H1 (cell line): Measurements from ENCODE around the gene KIF27. TPM values are rescaled to one million over a fixed set of nuclear protein-coding genes. Genes with fewer than 3 reads are reported as not detected.

Experiments
- CTCF ChIA-PET: fragments of 300-600 bp; sonication (Branson Sonifier 250); formaldehyde crosslinking; loops from one replicate; lab custom pipeline; 2021; ENCODE audit not compliant: partially characterized antibody; lab: Charles Lee
- POLR2A ChIA-PET: fragments of 300-600 bp; sonication (Branson Sonifier 250); formaldehyde crosslinking; loops from one replicate; lab custom pipeline; 2021; ENCODE audit warnings: inconsistent platforms; ENCODE audit not compliant: partially characterized antibody; lab: Charles Lee
- DNase-seq, 2 experiments: peaks; one replicate each; pipeline versions ENCODE4 v3.0.0 to v3.0.0-alpha.2; 2010 to 2022; ENCODE audit warnings: low spot score in 2 of 2, low read depth in 1 of 2, mixed read lengths in 1 of 2
- FAIRE-seq: peaks from 2 replicates; lab custom pipeline; 2011; peaks lifted over from hg19 to GRCh38; lab: Jason Lieb, UNC
- H2AFZ ChIP-seq: 2 replicates; pipeline ENCODE4 v1.8.1; 2012; ENCODE audit warnings: low read length, inconsistent platforms
- H2AK5ac ChIP-seq: 2 replicates; pipeline ENCODE4 v1.6.1; 2013; ENCODE audit warnings: low read depth, low read length
- H2BK120ac ChIP-seq: replicated peaks from 2 replicates; pipeline ENCODE3; 2013; ENCODE audit warnings: low read depth, low read length, inconsistent platforms
- H2BK12ac ChIP-seq: 2 replicates; pipeline ENCODE4 v1.6.1; 2013; ENCODE audit warnings: low read depth, low read length
- H2BK15ac ChIP-seq: 2 replicates; pipeline ENCODE4 v1.6.1; 2013; ENCODE audit warnings: low read length
- H2BK20ac ChIP-seq: 2 replicates; pipeline ENCODE4 v1.6.1; 2013; ENCODE audit warnings: low read length
- H2BK5ac ChIP-seq: 2 replicates; pipeline ENCODE4 v1.6.1; 2013; ENCODE audit warnings: low read depth, low read length
- H3K14ac ChIP-seq: 2 replicates; pipeline ENCODE4 v1.6.1; 2013; ENCODE audit warnings: inconsistent platforms; ENCODE audit not compliant: insufficient read length
- H3K18ac ChIP-seq: 2 replicates; pipeline ENCODE4 v1.6.1; 2013; ENCODE audit warnings: low read length; ENCODE audit errors: extremely low read depth
- H3K23ac ChIP-seq: 2 replicates; pipeline ENCODE4 v1.6.1; 2013; ENCODE audit warnings: inconsistent platforms; ENCODE audit not compliant: insufficient read length
- H3K23me2 ChIP-seq: 2 replicates; pipeline ENCODE4 v1.6.1; 2013; ENCODE audit warnings: low read depth, low read length
- H3K27ac ChIP-seq: 2 replicates; pipeline ENCODE4 v1.6.1; 2011; ENCODE audit warnings: low read depth, low read length, inconsistent platforms
- H3K27me3 ChIP-seq, 4 experiments: replicated peaks in 1 of 4; 1 replicate in 1 of 4; 2 replicates in 3 of 4; pipeline versions ENCODE4 v1.6.1 to v1.8.1; 2011 to 2013; ENCODE audit warnings: low read length in 3 of 4, mild to moderate bottlenecking in 3 of 4, inconsistent platforms in 2 of 4, mixed read lengths in 2 of 4, moderate library complexity in 1 of 4; ENCODE audit not compliant: control insufficient read depth in 3 of 4, insufficient read depth in 3 of 4; ENCODE audit errors: extremely low read depth in 1 of 4
- H3K36me3 ChIP-seq, 4 experiments: 2 replicates each; pipeline versions ENCODE4 v1.6.1 to v1.8.1; 2011 to 2013; ENCODE audit warnings: mild to moderate bottlenecking in 4 of 4, low read length in 3 of 4, moderate library complexity in 2 of 4, control low read depth in 1 of 4, inconsistent platforms in 1 of 4; ENCODE audit not compliant: insufficient read depth in 4 of 4, control insufficient read depth in 2 of 4
- H3K4ac ChIP-seq: replicated peaks from 2 replicates; pipeline ENCODE3; 2013; ENCODE audit warnings: low read length, low read depth, mixed read lengths, inconsistent platforms; ENCODE audit not compliant: insufficient read length
- H3K4me1 ChIP-seq, 4 experiments: replicated peaks in 1 of 4; 1 replicate in 1 of 4; 2 replicates in 3 of 4; pipeline versions ENCODE4 v1.6.1 to v1.8.1; 2011 to 2013; ENCODE audit warnings: low read length in 3 of 4, inconsistent platforms in 2 of 4, mixed read lengths in 1 of 4; ENCODE audit not compliant: insufficient read depth in 4 of 4, control insufficient read depth in 3 of 4
- H3K4me2 ChIP-seq, 2 experiments: 2 replicates each; pipeline versions ENCODE4 v1.6.1 to v1.8.1; 2011 to 2013; ENCODE audit warnings: low read depth in 2 of 2, low read length in 2 of 2, control low read depth in 1 of 2, inconsistent platforms in 1 of 2, mild to moderate bottlenecking in 1 of 2; ENCODE audit not compliant: insufficient read depth in 1 of 2
- H3K4me3 ChIP-seq, 4 experiments: fragments of 200-600, 300-600 bp in 1 of 4; sonication (generic), shearing (Covaris generic), sonication (Bioruptor Twin) in 1 of 4; 2 replicates each; pipeline versions ENCODE4 v1.5.1 to v1.8.1; 2011 to 2016; ENCODE audit warnings: low read length in 4 of 4, low read depth in 3 of 4, control low read depth in 2 of 4, inconsistent platforms in 2 of 4, mild to moderate bottlenecking in 2 of 4, mixed read lengths in 1 of 4, moderate library complexity in 1 of 4; ENCODE audit not compliant: insufficient read depth in 2 of 4; ENCODE audit errors: extremely low read depth in 1 of 4
- H3K56ac ChIP-seq: replicated peaks from 2 replicates; pipeline ENCODE3; 2013; ENCODE audit warnings: low read depth, mild to moderate bottlenecking, mixed read lengths, low read length, inconsistent platforms; ENCODE audit not compliant: insufficient read length
- H3K79me1 ChIP-seq: 2 replicates; pipeline ENCODE4 v1.6.1; 2013; ENCODE audit warnings: low read depth, low read length, control low read depth
- H3K79me2 ChIP-seq, 2 experiments: 2 replicates each; pipeline versions ENCODE4 v1.6.1 to v1.8.1; 2012 to 2013; ENCODE audit warnings: low read length in 2 of 2, mild to moderate bottlenecking in 2 of 2, inconsistent platforms in 1 of 2; ENCODE audit not compliant: insufficient read depth in 2 of 2, control insufficient read depth in 1 of 2
- H3K9ac ChIP-seq, 4 experiments: replicated peaks in 1 of 4; 1 replicate in 1 of 4; 2 replicates in 3 of 4; pipeline versions ENCODE4 v1.6.1 to v1.8.1; 2011 to 2013; ENCODE audit warnings: low read depth in 3 of 4, low read length in 3 of 4, control low read depth in 2 of 4, mild to moderate bottlenecking in 2 of 4, moderate library complexity in 2 of 4, inconsistent platforms in 1 of 4; ENCODE audit errors: extremely low read depth in 1 of 4
- H3K9me3 ChIP-seq, 2 experiments: 2 replicates each; pipeline versions ENCODE4 v1.6.1 to v1.8.1; 2012 to 2013; ENCODE audit warnings: mild to moderate bottlenecking in 2 of 2, moderate library complexity in 2 of 2, control low read depth in 1 of 2, inconsistent platforms in 1 of 2, low read depth in 1 of 2, low read length in 1 of 2, mixed read lengths in 1 of 2; ENCODE audit not compliant: insufficient read depth in 2 of 2
- H4K20me1 ChIP-seq, 2 experiments: replicated peaks in 1 of 2; 2 replicates each; pipeline versions ENCODE3 to v1.8.1; 2011 to 2013; ENCODE audit warnings: inconsistent platforms in 2 of 2, low read length in 2 of 2, mild to moderate bottlenecking in 1 of 2; ENCODE audit not compliant: insufficient read depth in 2 of 2, control insufficient read depth in 1 of 2
- H4K5ac ChIP-seq: 2 replicates; pipeline ENCODE4 v1.6.1; 2013; ENCODE audit warnings: low read length, low read depth, mixed read lengths, inconsistent platforms; ENCODE audit not compliant: insufficient read length
- H4K8ac ChIP-seq: 2 replicates; pipeline ENCODE4 v1.8.0; 2013; ENCODE audit warnings: mild to moderate bottlenecking, moderate library complexity, low read length, inconsistent platforms; ENCODE audit not compliant: insufficient read depth; ENCODE audit errors: extremely low read depth
- H4K91ac ChIP-seq: replicated peaks from 2 replicates; pipeline ENCODE3; 2013; ENCODE audit warnings: low read length, mixed read lengths, inconsistent platforms; ENCODE audit not compliant: insufficient read length
- EZH2 ChIP-seq: fragments of 200-600 bp; sonication (generic); IDR thresholded peaks from 2 replicates; pipeline ENCODE4 v1.7.1; 2012; ENCODE audit warnings: low read depth, mild to moderate bottlenecking, moderate library complexity, low read length, inconsistent platforms; ENCODE audit not compliant: severe bottlenecking
- HDAC2 ChIP-seq, 2 experiments: fragments of 300-600 bp in 1 of 2; sonication (generic) in 1 of 2; IDR thresholded peaks; 2 replicates each; pipeline ENCODE4 v1.6.1; 2011 to 2012; ENCODE audit warnings: low read depth in 2 of 2, low read length in 2 of 2, mild to moderate bottlenecking in 2 of 2, moderate library complexity in 2 of 2, borderline replicate concordance in 1 of 2, inconsistent platforms in 1 of 2
- HDAC6 ChIP-seq: IDR thresholded peaks from one replicate; pipeline ENCODE4 v1.7.1; 2012; ENCODE audit warnings: low read depth, mild to moderate bottlenecking, inconsistent platforms, low read length, moderate library complexity
- SP1 ChIP-seq: IDR thresholded peaks from 2 replicates; pipeline ENCODE4 v1.6.1; 2011; ENCODE audit warnings: low read depth, low read length
- TEAD4 ChIP-seq: IDR thresholded peaks from 2 replicates; pipeline ENCODE4 v1.6.1; 2012; ENCODE audit warnings: low read depth, low read length, inconsistent platforms, mixed read lengths
- polyA plus RNA-seq, 7 experiments: library from polyadenylated mRNA; depleted of rRNA in 3 of 7; stranded (reverse) in 5 of 7; unstranded in 2 of 7; fragments of >200 nt in 5 of 7; fragments of 200-250 nt in 2 of 7; gene quantifications; 1 replicate in 5 of 7; 2 replicates in 1 of 7; 4 replicates in 1 of 7; pipeline versions ENCODE4 v1.2.1 to v1.2.3, GENCODE V29; 2011 to 2013; ENCODE audit warnings: missing spikeins in 2 of 7, mixed read lengths in 2 of 7
- total RNA-seq: library from RNA; stranded (reverse); fragmentation: NEBNext Ultra II Directional; extraction: Animal tissue kit (Norgen Biotek cat#: 25700); gene quantifications from 2 replicates; pipeline ENCODE4 v1.2.1, GENCODE V29; 2021
- TF ChIP-seq, protein P1 (sequence below), 3 experiments: IDR thresholded peaks; 1 replicate in 2 of 3; 2 replicates in 1 of 3; pipeline versions ENCODE4 v1.5.1 to v1.6.1; 2011; ENCODE audit warnings: low read length in 3 of 3, mild to moderate bottlenecking in 3 of 3, inconsistent platforms in 2 of 3, low read depth in 1 of 3, moderate library complexity in 1 of 3; ENCODE audit not compliant: insufficient read depth in 1 of 3; ENCODE audit errors: control extremely low read depth in 1 of 3

KIF27 gene
- total and polyA plus RNA-seq, 2 of the 8 experiments (the other 6 are each of a cell fraction or from before 2014, with no cell fraction given), result 0.47 to 7.0 TPM

DNA sequence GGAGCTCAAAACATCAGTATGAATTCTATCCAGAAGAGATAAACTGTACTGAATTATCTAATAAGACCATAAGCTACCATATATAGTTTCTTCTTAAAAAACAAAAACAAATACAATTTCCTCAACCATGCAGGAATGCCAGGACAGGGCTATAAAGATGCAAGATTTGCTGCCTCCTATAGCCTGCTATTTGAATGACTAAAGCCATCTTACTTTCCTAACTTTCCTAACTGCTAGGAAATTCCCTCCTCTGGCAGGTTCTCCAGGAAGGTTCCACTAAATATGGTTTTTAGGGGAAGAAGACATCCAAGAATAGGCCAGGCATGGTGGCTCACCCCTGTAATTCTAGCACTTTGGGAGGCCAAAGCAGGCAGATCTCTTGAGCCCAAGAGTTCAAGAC, 15.1 kb downstream of the KIF27 start:
- Histone ChIP-seq H2BK120ac (no peak overlapping the region), H3K23me2 (no peaks in the 10 kb centered on the region), H3K14ac (no peak overlapping the region), H2BK5ac (no peak overlapping the region), H4K8ac (no peak overlapping the region), H3K79me1 (no peaks in the 10 kb centered on the region), H3K4ac (no peak overlapping the region), H2BK20ac (no peak overlapping the region), H2BK12ac (no peak overlapping the region), H3K56ac (no peak overlapping the region), H4K91ac (no peak overlapping the region), H3K9ac (no peak overlapping the region), H3K4me2 (no peak overlapping the region), H3K27me3 (no peaks in the 10 kb centered on the region), H3K23ac (no peak overlapping the region), H3K4me1 (no peaks in the 10 kb centered on the region), H3K18ac (no peak overlapping the region), H3K4me3 (no peak overlapping the region), H4K5ac (no peak overlapping the region), H2AFZ (no peak overlapping the region), H3K9me3 (no peaks in the 10 kb centered on the region), H3K36me3 (no peaks in the 10 kb centered on the region), H3K79me2 (no peaks in the 10 kb centered on the region), H4K20me1 (no peaks in the 10 kb centered on the region), H2AK5ac (no peak overlapping the region), H3K27ac (no peak overlapping the region), H2BK15ac (no peak overlapping the region)
- FAIRE-seq (no peak), DNase-seq (no peak)
- TF ChIP-seq TEAD4 (0 out of 2 replicates have a peak, but pooled peaks have one; percentile 10), HDAC6 (no peak), HDAC2 (IDR thresholded peaks at IDR 0.05; ENCODE audit: borderline replicate concordance in 1 of 2, low read depth in 2 of 2, low read length in 2 of 2) (no peak), EZH2 (no peak), SP1 (no peak)
- TF ChIP-seq, protein P1, sequence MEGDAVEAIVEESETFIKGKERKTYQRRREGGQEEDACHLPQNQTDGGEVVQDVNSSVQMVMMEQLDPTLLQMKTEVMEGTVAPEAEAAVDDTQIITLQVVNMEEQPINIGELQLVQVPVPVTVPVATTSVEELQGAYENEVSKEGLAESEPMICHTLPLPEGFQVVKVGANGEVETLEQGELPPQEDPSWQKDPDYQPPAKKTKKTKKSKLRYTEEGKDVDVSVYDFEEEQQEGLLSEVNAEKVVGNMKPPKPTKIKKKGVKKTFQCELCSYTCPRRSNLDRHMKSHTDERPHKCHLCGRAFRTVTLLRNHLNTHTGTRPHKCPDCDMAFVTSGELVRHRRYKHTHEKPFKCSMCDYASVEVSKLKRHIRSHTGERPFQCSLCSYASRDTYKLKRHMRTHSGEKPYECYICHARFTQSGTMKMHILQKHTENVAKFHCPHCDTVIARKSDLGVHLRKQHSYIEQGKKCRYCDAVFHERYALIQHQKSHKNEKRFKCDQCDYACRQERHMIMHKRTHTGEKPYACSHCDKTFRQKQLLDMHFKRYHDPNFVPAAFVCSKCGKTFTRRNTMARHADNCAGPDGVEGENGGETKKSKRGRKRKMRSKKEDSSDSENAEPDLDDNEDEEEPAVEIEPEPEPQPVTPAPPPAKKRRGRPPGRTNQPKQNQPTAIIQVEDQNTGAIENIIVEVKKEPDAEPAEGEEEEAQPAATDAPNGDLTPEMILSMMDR (IDR thresholded peaks at IDR 0.05; ENCODE audit: control extremely low read depth in 1 of 3, insufficient read depth in 1 of 3, low read depth in 1 of 3, low read length in 3 of 3), result peak in 1 of 3 experiments; percentile 1; a peak in 1 of 4 replicates
- ChIA-PET CTCF (no interaction called here), POLR2A (no interaction called here)
